Medulla oblongata (tissue), 1 donor: Measurements from ENCODE around the gene EPN3.

Experiments used
- DNase-seq: peaks from one replicate; pipeline ENCODE4 v3.0.0-alpha.2; 2015; ENCODE audit errors: extremely low spot score

Gene EPN3

DNA sequence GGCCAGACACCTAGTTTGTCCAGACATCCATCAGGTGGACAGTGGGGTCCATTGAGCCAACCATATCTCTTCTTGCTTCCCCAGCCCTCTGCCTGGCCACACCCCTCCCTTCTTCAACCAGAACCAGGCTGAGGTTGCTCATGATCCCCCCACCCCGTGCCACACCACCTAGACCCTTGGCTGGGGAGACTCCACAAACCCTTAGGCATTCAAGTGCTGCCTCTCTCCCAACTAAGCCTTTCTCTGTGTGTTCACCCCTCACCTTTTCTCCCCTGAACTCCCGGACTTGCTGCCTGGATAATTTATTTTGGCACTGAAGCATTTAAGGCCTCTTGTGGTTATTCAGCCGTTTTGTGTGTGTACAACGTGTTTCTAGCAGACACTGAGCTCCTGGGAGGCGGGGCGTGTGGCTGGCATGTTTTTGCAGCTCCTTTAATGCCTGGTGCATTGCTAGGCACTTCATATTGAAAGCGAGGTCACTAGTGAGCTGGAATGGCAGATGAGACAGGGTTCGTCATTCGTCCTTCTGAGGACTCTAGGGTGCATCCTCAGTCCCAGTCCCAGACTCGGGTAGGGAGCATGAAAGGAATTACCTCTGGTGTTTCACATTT lies 56.7 kb downstream of the EPN3 start:
- no peak for DNase-seq

DNA sequence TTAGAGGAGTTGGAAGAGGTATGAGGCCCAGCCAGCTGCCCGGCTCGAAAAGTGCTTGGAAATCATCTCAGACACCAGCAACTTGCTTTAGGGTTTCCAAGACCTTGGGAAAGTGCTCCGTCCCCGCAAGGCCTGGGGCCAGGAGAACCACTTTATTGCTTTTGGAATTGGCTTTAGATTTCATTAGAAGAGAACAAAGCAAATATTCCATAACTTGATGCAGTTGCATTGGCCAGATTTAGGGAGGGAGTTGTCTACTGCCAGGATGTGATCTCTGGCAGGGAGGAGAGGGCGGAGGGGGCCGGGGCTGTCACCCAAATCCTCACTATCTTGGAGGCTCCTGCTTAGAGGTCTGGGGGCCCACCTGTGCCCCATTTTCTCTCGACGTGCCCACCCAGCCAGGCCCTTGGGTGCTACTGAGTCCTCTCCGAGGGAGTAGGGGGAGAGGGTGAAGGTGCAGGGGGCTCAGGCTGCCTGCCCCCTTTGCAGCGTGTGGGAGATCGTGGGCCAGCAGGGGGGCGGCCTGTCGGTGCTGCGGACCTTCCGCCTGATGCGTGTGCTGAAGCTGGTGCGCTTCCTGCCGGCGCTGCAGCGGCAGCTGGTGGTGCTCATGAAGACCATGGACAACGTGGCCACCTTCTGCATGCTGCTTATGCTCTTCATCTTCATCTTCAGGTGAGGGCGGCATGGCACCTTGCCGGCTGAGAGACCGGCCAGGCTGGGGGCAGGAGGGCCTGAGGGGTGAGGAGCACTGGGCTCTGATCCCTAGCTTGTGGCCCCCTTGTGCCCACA lies 58.6 kb downstream of the EPN3 start:
- DNase-seq = no peak

DNA sequence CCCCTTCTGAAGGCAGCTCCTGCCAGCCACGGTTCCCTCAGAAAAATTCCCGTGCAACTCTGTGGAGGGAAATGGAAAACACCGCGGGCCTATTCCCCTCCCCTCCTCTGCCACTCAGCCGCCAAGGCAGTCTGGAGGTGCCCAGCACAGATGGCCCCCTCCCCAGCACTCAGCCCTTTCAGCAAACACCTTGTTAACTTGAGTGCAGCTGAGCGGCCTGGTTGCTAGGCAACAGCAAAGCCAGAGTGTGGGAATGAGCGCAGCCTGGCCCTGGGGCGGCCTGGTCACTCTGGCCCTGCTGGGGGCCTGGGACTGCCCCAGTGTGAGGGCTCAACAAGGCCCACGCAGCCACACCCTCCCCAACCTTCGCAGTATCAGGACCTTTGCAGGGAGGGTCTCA lies 60.8 kb downstream of the EPN3 start:
- no peak for DNase-seq
